IMR-90 (cell line): ENCODE data around the gene UBA5. TPM values are rescaled to one million over a fixed set of nuclear protein-coding genes. Genes with fewer than 3 reads are reported as not detected.

ENCODE experiments used
- ATAC-seq: fragments of 200-7000 bp; cut with Tn5 transposase; 2 replicates; pipeline ENCODE4 v1.9.1; 2020; ENCODE audit warnings: low read depth, mild to moderate bottlenecking, moderate library complexity
- BruUV-seq: library from RNA; stranded (reverse); fragments of 400-500 nt; replicated peaks from 2 replicates; lab custom pipeline; 2021; lab: Mats Ljungman, UMichigan
- CTCF ChIA-PET: fragments of 300-600 bp; formaldehyde crosslinking; extraction: SDS; loops from one replicate; lab custom pipeline; 2021; ENCODE audit warnings: antibody characterized with exemption; lab: Yijun Ruan, JAX
- POLR2A ChIA-PET: fragments of 300-600 bp; sonication (Branson Sonifier 250); formaldehyde crosslinking; loops from one replicate; lab custom pipeline; 2022; ENCODE audit warnings: antibody characterized with exemption; ENCODE audit not compliant: unreplicated experiment; lab: Charles Lee
- DNase-seq: peaks from one replicate; pipeline ENCODE4 v3.0.0; 2013
- H2AFZ ChIP-seq: replicated peaks from 2 replicates; pipeline ENCODE3; 2013; ENCODE audit warnings: low read length, mild to moderate bottlenecking; ENCODE audit not compliant: poor library complexity
- H2AK5ac ChIP-seq: 2 replicates; pipeline ENCODE4 v1.6.1; 2013; ENCODE audit warnings: low read depth, low read length, inconsistent platforms
- H2AK9ac ChIP-seq: replicated peaks from 2 replicates; pipeline ENCODE3; 2013; ENCODE audit warnings: mild to moderate bottlenecking, low read depth, low read length, moderate library complexity; ENCODE audit not compliant: poor library complexity
- H2BK120ac ChIP-seq: 2 replicates; pipeline ENCODE4 v1.6.1; 2013; ENCODE audit warnings: low read depth, low read length, inconsistent platforms
- H2BK15ac ChIP-seq: 3 replicates; pipeline ENCODE4 v1.6.1; 2013; ENCODE audit warnings: low read depth, low read length, inconsistent platforms
- H2BK20ac ChIP-seq: 2 replicates; pipeline ENCODE4 v1.6.1; 2013; ENCODE audit warnings: low read depth, mild to moderate bottlenecking, inconsistent platforms, low read length, moderate library complexity
- H2BK5ac ChIP-seq: 2 replicates; pipeline ENCODE4 v1.6.1; 2013; ENCODE audit warnings: mild to moderate bottlenecking, low read depth, low read length, inconsistent platforms; ENCODE audit not compliant: poor library complexity, severe bottlenecking
- H3K14ac ChIP-seq: replicated peaks from 2 replicates; pipeline ENCODE4 v1.6.1; 2013; ENCODE audit warnings: low read depth, low read length, inconsistent platforms
- H3K18ac ChIP-seq: 2 replicates; pipeline ENCODE4 v1.6.1; 2013; ENCODE audit warnings: low read depth, low read length, control low read depth
- H3K23ac ChIP-seq: 2 replicates; pipeline ENCODE4 v1.6.1; 2013; ENCODE audit warnings: low read depth, low read length, inconsistent platforms
- H3K27ac ChIP-seq: 2 replicates; pipeline ENCODE4 v1.5.1; 2013; ENCODE audit warnings: mild to moderate bottlenecking, control low read depth, low read length; ENCODE audit not compliant: insufficient read depth
- H3K27me3 ChIP-seq: 2 replicates; pipeline ENCODE4 v1.6.1; 2013; ENCODE audit warnings: low read length; ENCODE audit not compliant: control insufficient read depth, insufficient read depth
- H3K36me3 ChIP-seq: 2 replicates; pipeline ENCODE4 v1.6.1; 2013; ENCODE audit warnings: low read length, mixed read lengths; ENCODE audit not compliant: control insufficient read depth, insufficient read depth
- H3K4ac ChIP-seq: 2 replicates; pipeline ENCODE4 v1.6.1; 2013; ENCODE audit warnings: low read depth, low read length, inconsistent platforms
- H3K4me1 ChIP-seq: 2 replicates; pipeline ENCODE4 v1.6.1; 2013; ENCODE audit warnings: low read length, mixed read lengths; ENCODE audit not compliant: control insufficient read depth, insufficient read depth
- H3K4me2 ChIP-seq: 2 replicates; pipeline ENCODE4 v1.6.1; 2013; ENCODE audit warnings: low read depth, mild to moderate bottlenecking, control low read depth, low read length, moderate library complexity
- H3K4me3 ChIP-seq: 2 replicates; pipeline ENCODE4 v1.5.1; 2013; ENCODE audit warnings: low read depth, mild to moderate bottlenecking, control low read depth, low read length, moderate library complexity; ENCODE audit not compliant: insufficient read depth
- H3K56ac ChIP-seq: 2 replicates; pipeline ENCODE4 v1.6.1; 2013; ENCODE audit warnings: low read length, inconsistent platforms; ENCODE audit not compliant: insufficient read depth; ENCODE audit errors: extremely low read depth
- H3K79me1 ChIP-seq, 2 experiments: 2 replicates each; pipeline ENCODE4 v1.6.1; 2013; ENCODE audit warnings: low read length in 2 of 2, inconsistent platforms in 1 of 2, low read depth in 1 of 2
- H3K9ac ChIP-seq: 2 replicates; pipeline ENCODE4 v1.6.1; 2013; ENCODE audit warnings: low read depth, low read length, control low read depth
- H3K9me1 ChIP-seq: 2 replicates; pipeline ENCODE4 v1.6.1; 2013; ENCODE audit warnings: low read length, inconsistent platforms; ENCODE audit not compliant: insufficient read depth
- H3K9me3 ChIP-seq: 2 replicates; pipeline ENCODE4 v1.6.1; 2013; ENCODE audit warnings: low read length; ENCODE audit not compliant: control insufficient read depth, insufficient read depth
- H4K20me1 ChIP-seq: 2 replicates; pipeline ENCODE4 v1.6.1; 2013; ENCODE audit warnings: low read length, inconsistent platforms; ENCODE audit not compliant: insufficient read depth
- H4K5ac ChIP-seq: 2 replicates; pipeline ENCODE4 v1.6.1; 2013; ENCODE audit warnings: mild to moderate bottlenecking, low read depth, low read length, control low read depth
- H4K8ac ChIP-seq, 2 experiments: 2 replicates each; pipeline ENCODE4 v1.6.1; 2013; ENCODE audit warnings: low read depth in 2 of 2, low read length in 2 of 2, control low read depth in 1 of 2, inconsistent platforms in 1 of 2
- H4K91ac ChIP-seq: 2 replicates; pipeline ENCODE4 v1.6.1; 2013; ENCODE audit warnings: low read depth, low read length, inconsistent platforms; ENCODE audit not compliant: insufficient read depth
- BHLHE40 ChIP-seq: fragments of 150-350 bp; IDR thresholded peaks from 2 replicates; pipeline ENCODE4 v1.6.1; 2016; ENCODE audit warnings: mild to moderate bottlenecking, low read depth, low read length
- FOS ChIP-seq: fragments of 150-350 bp; IDR thresholded peaks from 2 replicates; pipeline ENCODE4 v1.6.1; 2016; ENCODE audit warnings: low read depth, low read length
- MAZ ChIP-seq: IDR thresholded peaks from 2 replicates; pipeline ENCODE4 v1.6.1; 2012; ENCODE audit warnings: low read depth, mild to moderate bottlenecking, low read length, improper control_type of control experiment, moderate library complexity, borderline replicate concordance
- MXI1 ChIP-seq: IDR thresholded peaks from 2 replicates; pipeline ENCODE4 v1.6.1; 2012; ENCODE audit warnings: low read depth, mild to moderate bottlenecking, low read length, moderate library complexity, borderline replicate concordance
- NFE2L2 ChIP-seq: fragments of 150-350 bp; IDR thresholded peaks from 2 replicates; pipeline ENCODE4 v1.6.1; 2016; ENCODE audit warnings: low read depth, mild to moderate bottlenecking, low read length
- POLR2A ChIP-seq: IDR thresholded peaks from 2 replicates; pipeline ENCODE4 v1.6.1; 2012; ENCODE audit warnings: mild to moderate bottlenecking, low read depth, low read length
- SMC3 ChIP-seq: fragments of 150-350 bp; IDR thresholded peaks from 2 replicates; pipeline ENCODE4 v1.6.1; 2016; ENCODE audit warnings: low read depth, mild to moderate bottlenecking, antibody characterized with exemption, low read length, moderate library complexity
- WGBS, 2 experiments: methylation state at CpG; one replicate each; pipeline versions ENCODE4 v1.1.5 to v1.1.7; 2013; ENCODE audit warnings: missing lambda C conversion rate in 2 of 2; ENCODE audit not compliant: insufficient read length in 1 of 2; ENCODE audit errors: extremely low coverage in 2 of 2; 5-methylcytosine and 5-hydroxymethylcytosine counted together
- dilution Hi-C: fragments of 300-500 bp; cut with HindIII; formaldehyde crosslinking; loops from one replicate; pipeline ENCODE4 v1.14.3; 2018; ENCODE audit warnings: low sequenced_read_pairs; ENCODE audit not compliant: unreplicated experiment
- in situ Hi-C: fragments of 300-500 bp; cut with MboI; formaldehyde crosslinking; loops from 3 replicates; pipeline ENCODE4 v1.14.3; 2019; ENCODE audit warnings: low sequenced_read_pairs, inconsistent platforms, mixed read lengths
- intact Hi-C: fragments of 100-400 bp; cut with micrococcal nuclease; formaldehyde crosslinking; loops from 2 replicates; pipeline ENCODE4 v1.10.0; 2022
- polyA plus RNA-seq, 3 experiments: library from polyadenylated mRNA; depleted of rRNA; stranded (reverse); fragments of >200 nt; gene quantifications; 2 replicates each; pipeline ENCODE4 v1.2.3, GENCODE V29; 2012; ENCODE audit warnings: low replicate concordance in 1 of 3
- total RNA-seq: library from RNA; depleted of rRNA; stranded (reverse); fragments of >200 nt; gene quantifications from 2 replicates; pipeline ENCODE4 v1.2.3, GENCODE V29; 2012
- TF ChIP-seq, protein P1 (sequence below): fragments of 150-350 bp; IDR thresholded peaks from 2 replicates; pipeline ENCODE4 v1.6.1; 2016; ENCODE audit warnings: low read depth, mild to moderate bottlenecking, low read length, moderate library complexity, borderline replicate concordance
- TF ChIP-seq, protein P2 (sequence below): conservative IDR thresholded peaks from 2 replicates; pipeline ENCODE4 v1.5.1; 2012; ENCODE audit warnings: mild to moderate bottlenecking, low read depth, low read length, improper control_type of control experiment

UBA5 gene
- total and polyA plus RNA-seq, 2 of the 4 experiments (the other 2 are of a cell fraction) = 20.3 to 30.4 TPM

GRCh38 chr3:132654721-132655120, 5.4 kb upstream of the UBA5 start:
- H3K9me1 ChIP-seq = 0 out of 2 replicates have a peak, but pooled peaks cover 5% of the 10 kb centered on the region
- DNase-seq (no peak), ATAC-seq (no peak)
- no CpG with 5 or more reads among the region's 5 CpGs for WGBS, 2 experiments
- ChIA-PET POLR2A (no interaction called here), CTCF (interaction anchor here (1.3 kb wide), 1 partner anchor 13 kb away, joined by 3 read pairs; no protein-coding TSS in a partner anchor)
- H3K27ac ChIP-seq = no peak overlapping the region
- H3K56ac ChIP-seq = no peak overlapping the region
- H3K79me1 ChIP-seq = peaks cover 11 to 33% of the 10 kb centered on the region in 2 experiments
- no peak overlapping the region for H4K91ac ChIP-seq
- dilution Hi-C loops (no loop called here), in situ Hi-C loops (no loop called here), intact Hi-C loops (loop anchor here (5.0 kb wide), 1 partner anchor 117 kb away; no protein-coding TSS in a partner anchor)
- no peak overlapping the region for H2AK5ac ChIP-seq
- H3K18ac ChIP-seq = no peak overlapping the region
- TF ChIP-seq FOS (no peak), MAZ (no peak), POLR2A (no peak), SMC3 (no peak), NFE2L2 (no peak), MXI1 (no peak), BHLHE40 (no peak)
- TF ChIP-seq, protein P1, sequence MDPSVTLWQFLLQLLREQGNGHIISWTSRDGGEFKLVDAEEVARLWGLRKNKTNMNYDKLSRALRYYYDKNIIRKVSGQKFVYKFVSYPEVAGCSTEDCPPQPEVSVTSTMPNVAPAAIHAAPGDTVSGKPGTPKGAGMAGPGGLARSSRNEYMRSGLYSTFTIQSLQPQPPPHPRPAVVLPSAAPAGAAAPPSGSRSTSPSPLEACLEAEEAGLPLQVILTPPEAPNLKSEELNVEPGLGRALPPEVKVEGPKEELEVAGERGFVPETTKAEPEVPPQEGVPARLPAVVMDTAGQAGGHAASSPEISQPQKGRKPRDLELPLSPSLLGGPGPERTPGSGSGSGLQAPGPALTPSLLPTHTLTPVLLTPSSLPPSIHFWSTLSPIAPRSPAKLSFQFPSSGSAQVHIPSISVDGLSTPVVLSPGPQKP = no peak
- TF ChIP-seq, protein P2, sequence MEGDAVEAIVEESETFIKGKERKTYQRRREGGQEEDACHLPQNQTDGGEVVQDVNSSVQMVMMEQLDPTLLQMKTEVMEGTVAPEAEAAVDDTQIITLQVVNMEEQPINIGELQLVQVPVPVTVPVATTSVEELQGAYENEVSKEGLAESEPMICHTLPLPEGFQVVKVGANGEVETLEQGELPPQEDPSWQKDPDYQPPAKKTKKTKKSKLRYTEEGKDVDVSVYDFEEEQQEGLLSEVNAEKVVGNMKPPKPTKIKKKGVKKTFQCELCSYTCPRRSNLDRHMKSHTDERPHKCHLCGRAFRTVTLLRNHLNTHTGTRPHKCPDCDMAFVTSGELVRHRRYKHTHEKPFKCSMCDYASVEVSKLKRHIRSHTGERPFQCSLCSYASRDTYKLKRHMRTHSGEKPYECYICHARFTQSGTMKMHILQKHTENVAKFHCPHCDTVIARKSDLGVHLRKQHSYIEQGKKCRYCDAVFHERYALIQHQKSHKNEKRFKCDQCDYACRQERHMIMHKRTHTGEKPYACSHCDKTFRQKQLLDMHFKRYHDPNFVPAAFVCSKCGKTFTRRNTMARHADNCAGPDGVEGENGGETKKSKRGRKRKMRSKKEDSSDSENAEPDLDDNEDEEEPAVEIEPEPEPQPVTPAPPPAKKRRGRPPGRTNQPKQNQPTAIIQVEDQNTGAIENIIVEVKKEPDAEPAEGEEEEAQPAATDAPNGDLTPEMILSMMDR = no peak
- H4K5ac ChIP-seq = no peak overlapping the region
- H2BK5ac ChIP-seq = no peak overlapping the region
- no peak overlapping the region for H2BK20ac ChIP-seq
- no peak overlapping the region for H4K8ac ChIP-seq
- H3K4me2 ChIP-seq = no peak overlapping the region
- no TSS peak for BruUV-seq
- no peak overlapping the region for H3K9ac ChIP-seq
- H3K14ac ChIP-seq = no peak overlapping the region
- H3K4ac ChIP-seq = no peak overlapping the region
- no peak overlapping the region for H3K23ac ChIP-seq
- peaks cover 3% of the 10 kb centered on the region; the same call in 1 of the 2 replicates for H3K4me1 ChIP-seq
- no peak overlapping the region for H2AK9ac ChIP-seq
- no peak overlapping the region for H2BK15ac ChIP-seq
- H2AFZ ChIP-seq = no peak overlapping the region
- H2BK120ac ChIP-seq = no peak overlapping the region
- H3K27me3 ChIP-seq = no peaks in the 10 kb centered on the region
- peaks cover 2% of the 10 kb centered on the region for H3K36me3 ChIP-seq
- H4K20me1 ChIP-seq = no peaks in the 10 kb centered on the region
- H3K9me3 ChIP-seq = no peaks in the 10 kb centered on the region
- H3K4me3 ChIP-seq = no peak overlapping the region
